HCT116 (cell line): ENCODE results near the gene MALT1.
"Not testable (repeated sequence)": the region's sequence is repeated elsewhere in the genome, so short reads cannot be mapped to it uniquely, and the experiment has no call there.

ENCODE experiments used
- CTCF ChIP-seq, 3 experiments: fragments of 200-600 bp in 1 of 3; sonication (generic) in 1 of 3; IDR thresholded peaks in 2 of 3; conservative IDR thresholded peaks in 1 of 3; 2 replicates each; pipeline ENCODE4 v1.5.1; 2012 to 2017; ENCODE audit warnings: low read depth in 2 of 3, low read length in 2 of 3, antibody characterized with exemption in 1 of 3, borderline replicate concordance in 1 of 3, control low read depth in 1 of 3, mild to moderate bottlenecking in 1 of 3, mixed read lengths in 1 of 3, mixed run types in 1 of 3, moderate library complexity in 1 of 3; ENCODE audit not compliant: insufficient read depth in 1 of 3
- EZH2 ChIP-seq: fragments of 200-600 bp; sonication (generic); IDR thresholded peaks from 2 replicates; pipeline ENCODE4 v1.6.1; 2017; ENCODE audit warnings: antibody characterized with exemption, mixed run types
- EZH2phosphoT487 ChIP-seq: fragments of 200-600 bp; IDR thresholded peaks from 2 replicates; pipeline ENCODE4 v1.6.1; 2018; ENCODE audit warnings: antibody characterized with exemption, borderline replicate concordance
- POLR2A ChIP-seq: IDR thresholded peaks from 2 replicates; pipeline ENCODE4 v1.7.0; 2011; ENCODE audit warnings: borderline replicate concordance; ENCODE audit not compliant: insufficient read depth, insufficient read length; ENCODE audit errors: extremely low read depth
- POLR2AphosphoS5 ChIP-seq: IDR thresholded peaks from 2 replicates; pipeline ENCODE4 v1.6.1; 2011; ENCODE audit warnings: mild to moderate bottlenecking, low read depth, low read length, moderate library complexity
- RAD21 ChIP-seq: IDR thresholded peaks from 2 replicates; pipeline ENCODE4 v1.6.1; 2012; ENCODE audit warnings: low read depth, mild to moderate bottlenecking
- REST ChIP-seq: IDR thresholded peaks from 2 replicates; pipeline ENCODE4 v1.6.1; 2012; ENCODE audit warnings: low read depth
- TCF7L2 ChIP-seq: IDR thresholded peaks from 2 replicates; pipeline ENCODE4 v1.7.0; 2011; ENCODE audit warnings: borderline replicate concordance, inconsistent platforms; ENCODE audit not compliant: insufficient read depth, insufficient read length; ENCODE audit errors: extremely low read depth

- not testable (repeated sequence) for TF ChIP-seq POLR2A; EZH2phosphoT487; REST; CTCF (IDR thresholded peaks at IDR 0.05 in 2 of 3, conservative IDR thresholded peaks at IDR 0.05 in 1 of 3; ENCODE audit: borderline replicate concordance in 1 of 3, insufficient read depth in 1 of 3, low read depth in 2 of 3, low read length in 2 of 3); POLR2AphosphoS5; RAD21; TCF7L2; EZH2
These were observed 20.4 kb upstream of the MALT1 start for GRCh38 chr18:58650830-58651229.
